Right atrium auricular region (tissue), 2 donors: Measurements from ENCODE around the gene SPATC1L. TPM values are rescaled to one million over a fixed set of nuclear protein-coding genes. Genes with fewer than 3 reads are reported as not detected.

Experiments used
- DNase-seq: peaks from one replicate; pipeline ENCODE4 v3.0.0-alpha.2; 2019; ENCODE audit warnings: low spot score
- H3K27ac ChIP-seq, 2 donors: fragments of 200-600 bp; sonication (generic); 1 replicate in 1 of 2; 2 replicates in 1 of 2; pipeline ENCODE4 v1.5.1; 2016 to 2019
- H3K27me3 ChIP-seq, 2 donors: fragments of 200-600 bp; sonication (generic); one replicate each; pipeline versions ENCODE4 v1.5.1 to v1.6.0; 2017 to 2019
- H3K36me3 ChIP-seq: fragments of 200-600 bp; sonication (generic); one replicate; pipeline ENCODE4 v1.5.1; 2016
- H3K4me1 ChIP-seq, 2 donors: fragments of 200-600 bp; sonication (generic); one replicate each; pipeline versions ENCODE4 v1.5.1 to v1.6.0; 2017 to 2019
- H3K4me3 ChIP-seq, 2 donors: fragments of 200-600 bp; sonication (generic); 1 replicate in 1 of 2; 2 replicates in 1 of 2; pipeline ENCODE4 v1.5.1; 2017 to 2019; ENCODE audit warnings: mild to moderate bottlenecking in 1 of 2, moderate library complexity in 1 of 2
- H3K9me3 ChIP-seq, 2 donors: fragments of 200-600 bp; sonication (generic); one replicate each; pipeline ENCODE4 v1.5.1; 2019
- total RNA-seq, 2 donors: library from RNA; depleted of rRNA; stranded (reverse); fragments of >200 nt; gene quantifications; one replicate each; pipeline ENCODE4 v1.1.0, GENCODE V29; 2016
- TF ChIP-seq, protein P1 (sequence below), 2 donors: fragments of 200-600 bp; sonication (generic); IDR thresholded peaks; one replicate each; pipeline ENCODE4 v1.5.1; 2019; ENCODE audit warnings: antibody characterized with exemption in 2 of 2

SPATC1L gene
- total RNA-seq, 2 donors from 2014 or later = 8.7 to 12.5 TPM

- Histone ChIP-seq H3K27ac (no peak overlapping the region), H3K9me3 (peaks cover 0 to 6% of the 10 kb centered on the region in 2 donors), H3K4me3 (no peak overlapping the region), H3K27me3 (no peaks in the 10 kb centered on the region), H3K36me3 (peaks cover 98% of the 10 kb centered on the region), H3K4me1 (no peaks in the 10 kb centered on the region)
- no peak for DNase-seq
- TF ChIP-seq, protein P1, sequence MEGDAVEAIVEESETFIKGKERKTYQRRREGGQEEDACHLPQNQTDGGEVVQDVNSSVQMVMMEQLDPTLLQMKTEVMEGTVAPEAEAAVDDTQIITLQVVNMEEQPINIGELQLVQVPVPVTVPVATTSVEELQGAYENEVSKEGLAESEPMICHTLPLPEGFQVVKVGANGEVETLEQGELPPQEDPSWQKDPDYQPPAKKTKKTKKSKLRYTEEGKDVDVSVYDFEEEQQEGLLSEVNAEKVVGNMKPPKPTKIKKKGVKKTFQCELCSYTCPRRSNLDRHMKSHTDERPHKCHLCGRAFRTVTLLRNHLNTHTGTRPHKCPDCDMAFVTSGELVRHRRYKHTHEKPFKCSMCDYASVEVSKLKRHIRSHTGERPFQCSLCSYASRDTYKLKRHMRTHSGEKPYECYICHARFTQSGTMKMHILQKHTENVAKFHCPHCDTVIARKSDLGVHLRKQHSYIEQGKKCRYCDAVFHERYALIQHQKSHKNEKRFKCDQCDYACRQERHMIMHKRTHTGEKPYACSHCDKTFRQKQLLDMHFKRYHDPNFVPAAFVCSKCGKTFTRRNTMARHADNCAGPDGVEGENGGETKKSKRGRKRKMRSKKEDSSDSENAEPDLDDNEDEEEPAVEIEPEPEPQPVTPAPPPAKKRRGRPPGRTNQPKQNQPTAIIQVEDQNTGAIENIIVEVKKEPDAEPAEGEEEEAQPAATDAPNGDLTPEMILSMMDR (IDR thresholded peaks at IDR 0.05) = no peak
Measured at GRCh38 chr21:46116776-46117585, 67.3 kb downstream of the SPATC1L start.

GRCh38 chr21:46116189-46116775, 68.0 kb downstream of the SPATC1L start:
- TF ChIP-seq, protein P1 (IDR thresholded peaks at IDR 0.05) = no peak
- Histone ChIP-seq H3K27ac (no peak overlapping the region), H3K9me3 (peaks cover 0 to 6% of the 10 kb centered on the region in 2 donors), H3K27me3 (no peaks in the 10 kb centered on the region), H3K4me3 (no peak overlapping the region), H3K4me1 (peaks cover 0 to under 1% of the 10 kb centered on the region in 2 donors), H3K36me3 (peaks cover 95% of the 10 kb centered on the region)
- peak; percentile 50 for DNase-seq

GRCh38 chr21:46115441-46116188, 68.6 kb downstream of the SPATC1L start:
- Histone ChIP-seq H3K4me3 (no peak overlapping the region), H3K27ac (no peak overlapping the region), H3K36me3 (peaks cover 88% of the 10 kb centered on the region), H3K9me3 (peaks cover 0 to 6% of the 10 kb centered on the region in 2 donors), H3K27me3 (no peaks in the 10 kb centered on the region), H3K4me1 (peaks cover 0 to 7% of the 10 kb centered on the region in 2 donors)
- DNase-seq = no peak
- TF ChIP-seq, protein P1 (IDR thresholded peaks at IDR 0.05) = no peak

DNA sequence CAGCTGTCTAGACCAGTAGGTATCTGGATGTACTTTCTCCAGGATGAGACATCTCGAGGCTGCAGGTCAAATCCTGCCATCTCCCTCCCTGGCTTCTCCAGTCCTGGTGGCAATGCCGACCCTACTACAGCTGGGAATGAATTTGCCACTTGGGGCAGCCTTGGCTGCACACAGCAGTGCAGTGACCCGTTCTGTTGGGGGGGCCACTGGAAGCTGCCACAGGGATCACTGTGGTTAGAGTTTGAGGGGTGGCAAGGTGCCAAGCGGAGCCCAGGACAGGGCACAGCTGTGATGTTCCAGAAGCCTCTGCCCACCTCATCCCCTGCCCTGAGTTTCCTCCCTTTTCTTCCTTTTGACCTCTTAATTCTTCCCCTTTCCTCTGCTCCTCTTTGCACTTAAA, 69.3 kb downstream of the SPATC1L start:
- no peak for DNase-seq
- Histone ChIP-seq H3K4me3 (no peak overlapping the region), H3K9me3 (peaks cover 0 to 6% of the 10 kb centered on the region in 2 donors), H3K36me3 (peaks cover 83% of the 10 kb centered on the region), H3K27ac (no peak overlapping the region), H3K4me1 (peaks cover 0 to 13% of the 10 kb centered on the region in 2 donors), H3K27me3 (no peaks in the 10 kb centered on the region)
- TF ChIP-seq, protein P1 (IDR thresholded peaks at IDR 0.05) = no peak

DNA sequence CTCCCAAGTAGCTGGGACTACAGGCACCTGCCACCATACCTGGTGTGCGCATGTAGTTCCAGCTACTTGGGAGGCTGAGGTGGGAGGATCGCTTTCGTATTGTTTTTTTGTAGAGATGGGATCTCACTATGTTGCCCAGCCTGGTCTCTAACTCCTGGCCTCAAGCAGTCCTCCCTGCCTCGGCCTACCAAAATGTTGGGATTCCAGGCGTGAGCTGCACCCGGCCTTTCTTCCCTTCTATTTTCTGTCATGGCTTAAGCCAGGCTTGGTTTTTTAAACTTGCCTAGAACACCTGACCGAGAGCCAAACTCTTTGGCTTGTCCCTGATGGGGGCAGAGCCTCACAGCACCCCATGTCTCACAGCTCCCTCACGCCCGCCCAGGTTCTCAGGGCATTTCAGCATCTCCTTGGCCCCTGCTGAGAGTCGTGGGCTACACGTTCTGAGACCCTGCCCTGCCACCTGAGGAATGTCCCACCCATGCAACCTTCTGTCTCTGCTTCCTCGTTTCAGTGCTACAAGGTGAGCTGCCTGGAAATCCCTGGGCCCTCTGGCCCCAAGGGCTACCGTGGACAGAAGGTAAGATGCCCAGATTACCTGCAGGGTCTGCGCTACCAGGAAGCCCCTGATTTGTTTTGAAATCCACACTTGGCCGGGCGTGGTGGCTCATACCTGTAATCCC, 70.6 kb downstream of the SPATC1L start:
- Histone ChIP-seq H3K4me3 (no peak overlapping the region), H3K27ac (no peak overlapping the region), H3K36me3 (peaks cover 70% of the 10 kb centered on the region), H3K27me3 (no peaks in the 10 kb centered on the region), H3K9me3 (peaks cover 0 to 6% of the 10 kb centered on the region in 2 donors), H3K4me1 (peaks cover 0 to 26% of the 10 kb centered on the region in 2 donors)
- TF ChIP-seq, protein P1 (IDR thresholded peaks at IDR 0.05) = no peak
- DNase-seq = peak; percentile 42
